RPMI8226 (cell line): Measurements from ENCODE around the gene OLIG2.

Experiments used
- DNase-seq: peaks from one replicate; pipeline ENCODE4 v3.0.0-alpha.2; 2015

Gene OLIG2

DNA sequence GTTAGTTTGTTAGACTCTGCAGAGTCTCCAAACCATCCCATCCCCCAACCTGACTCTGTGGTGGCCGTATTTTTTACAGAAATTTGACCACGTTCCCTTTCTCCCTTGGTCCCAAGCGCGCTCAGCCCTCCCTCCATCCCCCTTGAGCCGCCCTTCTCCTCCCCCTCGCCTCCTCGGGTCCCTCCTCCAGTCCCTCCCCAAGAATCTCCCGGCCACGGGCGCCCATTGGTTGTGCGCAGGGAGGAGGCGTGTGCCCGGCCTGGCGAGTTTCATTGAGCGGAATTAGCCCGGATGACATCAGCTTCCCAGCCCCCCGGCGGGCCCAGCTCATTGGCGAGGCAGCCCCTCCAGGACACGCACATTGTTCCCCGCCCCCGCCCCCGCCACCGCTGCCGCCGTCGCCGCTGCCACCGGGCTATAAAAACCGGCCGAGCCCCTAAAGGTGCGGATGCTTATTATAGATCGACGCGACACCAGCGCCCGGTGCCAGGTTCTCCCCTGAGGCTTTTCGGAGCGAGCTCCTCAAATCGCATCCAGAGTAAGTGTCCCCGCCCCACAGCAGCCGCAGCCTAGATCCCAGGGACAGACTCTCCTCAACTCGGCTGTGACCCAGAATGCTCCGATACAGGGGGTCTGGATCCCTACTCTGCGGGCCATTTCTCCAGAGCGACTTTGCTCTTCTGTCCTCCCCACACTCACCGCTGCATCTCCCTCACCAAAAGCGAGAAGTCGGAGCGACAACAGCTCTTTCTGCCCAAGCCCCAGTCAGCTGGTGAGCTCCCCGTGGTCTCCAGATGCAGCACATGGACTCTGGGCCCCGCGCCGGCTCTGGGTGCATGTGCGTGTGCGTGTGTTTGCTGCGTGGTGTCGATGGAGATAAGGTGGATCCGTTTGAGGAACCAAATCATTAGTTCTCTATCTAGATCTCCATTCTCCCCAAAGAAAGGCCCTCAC is at the start of gene OLIG2:
Gene OLIG2, plus strand, starts transcription at position 447 of the 954 bp plus-strand sequence. CDS start 928 bp downstream, outside the sequence.
- peak; percentile 45 for DNase-seq

DNA sequence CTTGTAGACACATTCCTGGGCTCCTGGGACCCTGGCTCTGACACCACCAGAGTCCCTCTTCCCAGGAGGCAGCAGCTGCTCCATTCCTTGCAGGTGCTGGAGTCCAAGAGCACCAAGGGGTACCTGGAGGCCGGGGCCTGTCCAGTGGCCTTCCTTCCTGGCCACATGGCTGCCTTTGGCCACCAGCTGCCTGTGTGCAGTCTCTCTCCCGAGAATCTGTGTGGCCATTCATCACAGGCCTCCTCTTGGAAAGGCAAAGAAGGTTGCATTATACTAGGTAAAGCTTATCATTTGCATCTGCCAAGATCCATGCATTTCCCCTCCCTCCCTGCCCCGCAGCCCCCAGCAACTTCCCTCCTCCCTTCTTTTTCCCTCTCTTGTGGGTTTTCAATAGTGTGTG is 48.9 kb upstream of the OLIG2 start:
- no peak for DNase-seq

DNA sequence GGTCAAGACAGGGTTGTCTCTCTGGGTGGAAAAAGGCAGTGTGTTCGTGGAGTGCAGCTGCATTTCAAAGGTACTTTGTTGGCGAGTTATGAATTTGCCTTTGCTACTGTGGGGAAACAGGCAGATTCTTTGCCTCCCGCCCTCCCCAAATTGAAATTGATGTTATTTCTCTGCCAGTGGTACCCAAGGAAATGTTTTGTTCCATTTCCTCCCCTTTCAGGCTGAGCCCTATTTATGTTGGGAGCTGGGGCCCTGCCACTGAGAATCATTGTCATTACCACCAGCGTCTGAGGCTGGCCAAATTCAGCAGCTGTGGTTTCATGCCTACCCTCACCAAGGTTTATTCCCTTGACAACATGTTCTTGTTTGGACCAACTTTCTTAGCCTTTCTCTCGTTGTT is 48.5 kb upstream of the OLIG2 start:
- no peak for DNase-seq

DNA sequence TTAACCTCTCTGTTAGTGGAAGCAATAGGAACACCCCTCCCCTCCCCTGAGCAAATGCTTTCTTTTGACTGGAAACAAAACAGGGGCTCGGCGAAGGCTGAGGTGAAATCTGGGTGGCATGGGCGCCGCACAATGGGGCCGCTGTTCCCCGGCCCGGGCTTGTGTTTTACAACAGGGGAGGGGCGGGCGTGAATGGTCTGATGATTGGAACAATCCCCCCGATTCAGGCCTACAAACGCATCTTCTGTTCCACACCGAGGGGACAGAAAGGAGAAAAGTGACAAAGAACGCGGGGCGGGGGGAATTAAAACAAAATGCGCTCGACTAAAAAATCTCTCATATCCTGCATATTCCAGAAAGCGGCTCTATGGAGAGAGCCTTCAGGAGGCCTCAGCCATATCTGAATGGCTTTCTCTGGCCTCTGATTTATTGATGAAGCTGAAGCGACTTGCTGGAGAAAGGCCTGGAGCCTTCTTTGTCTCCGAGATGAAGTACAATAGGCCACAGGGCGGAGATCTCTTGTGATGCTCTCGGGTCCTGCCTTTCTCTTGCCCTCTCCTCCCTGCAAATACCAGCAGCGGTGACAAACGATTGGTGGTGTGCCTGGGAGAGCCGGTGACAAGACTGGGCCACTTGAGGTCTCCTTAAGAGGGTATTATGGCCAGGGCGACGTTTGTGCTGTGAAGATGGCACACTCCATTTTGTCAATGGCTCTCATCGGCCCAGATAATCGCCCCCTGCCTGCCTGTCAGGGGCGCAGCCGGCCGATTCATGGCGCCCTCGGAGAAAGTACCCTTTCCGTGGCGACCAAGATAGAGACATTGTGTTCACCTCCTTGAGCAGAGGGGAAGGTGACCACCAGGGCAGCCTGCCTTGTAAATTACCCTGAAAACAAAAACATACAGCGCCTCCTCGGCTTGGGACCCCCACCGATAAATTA is 47.1 kb upstream of the OLIG2 start:
- no peak for DNase-seq

DNA sequence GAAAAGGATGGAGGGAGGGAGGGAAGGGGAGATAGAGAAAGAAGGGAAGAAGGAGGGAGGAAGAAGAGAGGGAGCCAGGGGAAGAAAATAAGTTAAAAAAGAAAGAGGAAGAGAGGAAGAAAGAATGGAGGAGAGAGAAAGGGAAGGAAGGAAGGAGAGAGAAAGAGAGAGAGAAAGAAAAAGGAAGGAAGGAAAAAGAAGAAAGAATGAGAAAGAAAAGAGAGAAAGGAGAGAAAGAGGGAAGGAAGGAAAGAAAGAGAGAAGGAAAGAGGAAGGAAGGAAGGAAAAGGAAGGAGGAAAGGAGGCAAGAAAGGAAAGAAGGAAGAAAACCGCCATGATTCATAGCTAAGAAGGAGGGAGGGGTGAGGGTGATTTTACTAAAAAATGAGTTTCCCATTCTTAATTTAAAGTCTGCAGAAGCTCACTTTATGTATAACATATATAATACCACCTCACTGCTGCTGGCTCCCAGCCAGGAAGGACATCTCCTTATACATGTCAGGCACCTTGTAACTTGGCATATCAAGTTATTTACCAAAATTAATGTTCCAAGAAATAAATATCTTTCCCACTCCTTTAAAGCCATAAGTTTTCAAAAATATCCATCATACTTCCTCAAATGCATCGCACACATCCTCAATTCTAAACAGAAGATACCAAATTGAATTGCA is 46.0 kb upstream of the OLIG2 start:
- no peak for DNase-seq

DNA sequence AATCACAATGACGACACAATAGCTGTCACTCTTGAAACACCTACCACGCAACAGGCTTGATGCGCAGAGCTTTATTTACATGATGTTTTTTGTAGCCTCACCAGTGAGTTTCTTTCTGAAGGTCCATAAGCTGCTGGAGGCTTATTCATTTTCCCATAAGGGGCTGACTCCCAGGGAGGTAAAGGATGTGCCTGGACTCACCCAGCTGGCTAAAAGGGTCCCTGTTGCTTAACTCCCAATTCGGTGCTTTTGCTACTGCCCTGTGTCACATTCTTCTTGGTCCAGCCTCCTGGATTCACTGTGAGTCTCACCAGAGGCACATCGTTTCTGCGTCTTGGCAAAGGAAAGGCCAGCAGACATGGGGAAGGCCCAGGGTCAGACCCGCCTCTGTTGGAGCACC is 44.6 kb upstream of the OLIG2 start:
- DNase-seq, result no peak

DNA sequence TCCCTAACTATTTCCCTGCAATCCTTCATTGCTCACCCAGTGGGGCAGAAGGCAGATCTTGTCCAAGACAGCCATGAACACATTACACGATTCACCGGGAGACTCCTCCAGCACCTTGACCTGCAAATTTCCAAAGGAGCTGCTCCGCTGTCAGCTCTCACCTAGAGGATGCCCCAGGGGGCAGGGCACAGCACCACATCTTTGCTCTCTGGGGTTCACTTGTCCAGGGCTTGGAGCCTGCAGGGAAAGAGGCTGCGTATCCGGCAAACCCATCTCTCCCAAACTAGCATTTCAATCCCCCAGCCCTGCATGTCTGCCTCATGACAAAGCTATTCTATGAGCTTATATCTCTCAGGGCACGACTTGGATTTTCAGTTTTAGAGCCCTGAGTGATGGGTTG is 35.1 kb upstream of the OLIG2 start:
- DNase-seq, result no peak

DNA sequence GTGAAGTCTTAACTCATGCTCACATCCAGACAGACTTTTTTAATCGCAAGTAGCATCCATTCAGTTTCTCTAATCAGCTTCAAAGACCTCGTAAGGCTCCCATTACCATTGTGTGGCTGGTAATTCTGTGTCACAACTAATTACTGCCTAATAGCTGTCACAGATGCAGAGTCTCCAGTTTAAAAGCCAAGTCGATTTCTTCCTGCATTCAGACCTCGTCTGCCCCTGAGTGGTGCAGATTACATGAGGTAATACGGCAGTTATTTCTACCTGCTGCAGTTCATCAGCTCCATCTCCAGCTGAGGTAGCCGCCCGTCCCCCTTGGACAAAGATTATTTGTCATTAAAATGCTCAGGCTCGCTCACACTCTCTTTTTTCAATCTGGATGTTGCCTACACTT is 34.4 kb upstream of the OLIG2 start:
- DNase-seq, result no peak

DNA sequence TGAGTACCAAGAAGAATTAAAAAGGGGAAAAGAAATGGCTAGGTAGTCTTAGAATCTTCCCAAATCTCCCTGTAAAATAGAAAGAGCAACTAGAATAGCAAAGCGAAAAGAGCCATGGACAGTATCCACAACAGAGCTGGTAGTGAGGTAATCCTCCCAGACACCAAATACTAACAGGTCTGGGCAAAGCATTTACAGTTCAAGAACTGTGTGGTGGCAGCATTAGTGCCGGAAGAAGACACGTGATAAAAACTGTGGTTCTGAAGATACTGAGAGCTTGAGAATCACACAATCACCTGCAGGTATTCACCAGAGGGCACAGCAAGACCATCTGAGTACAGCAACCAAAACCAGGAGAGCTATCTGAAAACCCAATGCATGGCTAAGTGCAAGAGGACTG is 31.8 kb upstream of the OLIG2 start:
- no peak for DNase-seq

DNA sequence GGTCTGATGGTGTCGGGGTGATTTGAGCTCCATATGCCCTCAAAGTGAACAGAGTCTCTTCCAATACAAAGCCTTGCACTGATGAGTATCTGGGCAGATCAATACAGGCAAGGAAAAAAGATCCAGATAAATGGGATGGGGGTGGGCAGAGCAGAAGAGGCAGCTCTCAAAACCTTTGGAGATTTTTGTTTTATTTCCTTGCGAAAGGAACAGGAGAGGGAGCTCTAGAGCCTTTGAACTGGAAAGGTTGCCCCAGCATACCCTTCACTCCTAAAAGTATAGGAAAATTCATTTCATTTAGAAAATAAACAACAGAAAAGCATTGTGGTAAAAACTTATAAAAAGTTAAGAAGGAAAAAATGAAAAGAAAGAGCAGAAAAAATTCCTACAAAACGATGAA is 31.4 kb upstream of the OLIG2 start:
- peak; percentile 41 for DNase-seq

DNA sequence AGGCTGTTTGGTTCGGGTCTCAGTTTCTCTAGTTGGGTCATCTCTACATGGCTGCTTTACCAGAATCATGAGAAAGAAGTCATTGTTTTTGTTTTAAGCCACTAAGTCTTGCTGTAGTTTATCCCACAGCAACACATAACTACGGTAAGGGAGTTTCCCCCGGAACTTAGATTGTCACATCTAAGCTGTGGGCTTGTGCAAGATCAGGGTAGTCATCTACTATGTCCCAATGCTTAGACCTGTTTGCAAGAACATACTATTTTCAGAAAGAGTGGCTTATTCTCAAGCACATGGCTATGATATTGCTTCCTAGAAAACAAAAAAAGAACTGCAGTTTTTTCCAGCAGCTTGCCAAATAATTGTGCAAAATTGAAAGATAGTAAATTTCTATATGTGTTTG is 18.0 kb upstream of the OLIG2 start:
- DNase-seq, result no peak

DNA sequence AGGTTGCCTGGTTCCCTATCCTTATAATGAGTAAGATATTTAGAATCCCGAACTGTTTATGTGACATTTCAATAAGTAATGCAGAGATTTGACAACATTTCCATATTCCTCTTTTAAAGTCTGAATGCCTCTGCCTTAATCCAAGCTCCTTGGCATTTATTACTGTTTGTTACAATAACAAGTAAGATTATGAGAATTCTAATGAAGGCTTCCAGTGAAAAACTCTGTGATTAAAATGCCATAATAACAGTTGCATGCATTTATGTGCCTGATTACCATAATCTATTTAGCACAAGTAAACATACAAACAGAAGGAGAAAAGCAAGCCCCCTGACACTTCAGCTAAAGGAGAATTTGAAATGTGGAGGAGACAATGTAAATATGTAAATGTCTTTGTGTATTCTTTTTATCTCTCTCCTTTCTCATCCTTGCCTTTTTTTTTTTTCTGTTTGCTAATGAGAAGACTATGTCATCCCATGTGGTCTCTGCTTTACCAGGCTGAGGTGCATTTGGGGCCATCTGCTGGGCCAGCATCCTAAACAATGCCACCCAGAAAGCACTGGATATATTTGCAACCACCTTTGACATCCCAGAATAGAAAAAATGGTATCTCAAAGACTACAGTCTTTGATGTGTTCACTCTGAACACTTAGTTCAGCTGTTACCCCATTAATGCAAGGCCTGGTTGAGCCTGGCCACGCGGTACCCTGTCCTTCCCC is 17.2 kb upstream of the OLIG2 start:
- DNase-seq, result no peak

DNA sequence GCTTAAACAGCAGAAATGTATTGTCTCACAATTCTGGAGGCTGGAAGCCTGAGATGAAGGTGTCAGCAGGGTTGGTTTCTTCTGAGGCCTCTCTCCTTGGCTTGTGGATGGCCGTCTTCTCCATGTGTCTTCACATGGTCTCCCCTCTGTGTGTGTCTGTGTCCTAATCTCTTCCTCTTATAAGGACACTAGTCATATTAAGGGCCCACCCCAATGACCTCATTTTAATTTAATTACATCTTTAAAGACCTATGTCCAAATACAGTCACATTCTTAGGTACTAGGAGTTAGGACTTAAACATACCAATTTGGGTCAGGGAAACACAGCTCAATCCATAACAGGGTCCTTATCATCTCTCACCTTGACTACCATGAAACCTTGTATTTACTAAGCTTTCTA is 14.8 kb upstream of the OLIG2 start:
- no peak for DNase-seq

DNA sequence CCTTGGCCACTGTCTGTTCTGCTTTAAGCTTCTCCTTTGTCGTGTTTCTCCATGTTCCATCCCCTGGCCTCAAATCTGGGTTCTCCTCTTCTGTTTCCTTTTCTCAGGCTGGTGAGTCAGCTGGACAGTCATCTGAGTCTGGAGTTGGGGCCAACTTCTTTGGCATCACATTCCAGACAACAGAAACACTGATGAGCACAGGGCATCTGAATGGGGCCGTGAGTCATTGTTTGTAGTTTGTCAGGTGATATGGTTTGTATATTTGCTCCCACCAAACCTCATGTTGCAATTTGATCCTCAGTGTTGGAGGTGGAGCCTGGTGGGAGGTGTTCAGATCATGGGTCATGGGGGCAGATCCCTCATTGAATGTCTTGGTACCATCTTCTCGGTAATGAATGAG is 14.3 kb upstream of the OLIG2 start:
- no peak for DNase-seq

DNA sequence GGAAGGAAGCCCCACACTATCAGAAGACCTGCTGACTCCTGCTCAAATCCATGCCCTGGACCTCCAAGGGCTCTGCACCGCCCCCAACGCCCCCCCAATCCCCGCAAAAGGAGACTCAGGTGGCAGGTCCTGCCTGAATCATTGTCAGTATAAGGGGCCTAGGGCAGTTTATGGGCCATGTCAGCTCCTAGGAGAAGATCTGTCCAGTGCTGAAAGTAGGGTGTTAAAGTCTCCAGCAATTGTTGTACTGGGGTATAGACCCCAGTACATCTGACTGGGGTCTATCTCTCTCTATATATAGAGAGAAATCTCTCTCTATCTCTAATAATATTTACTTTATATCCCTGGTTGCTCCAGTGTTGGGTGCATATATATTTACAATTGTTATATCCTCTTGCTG is 12.1 kb upstream of the OLIG2 start:
- DNase-seq, result no peak

DNA sequence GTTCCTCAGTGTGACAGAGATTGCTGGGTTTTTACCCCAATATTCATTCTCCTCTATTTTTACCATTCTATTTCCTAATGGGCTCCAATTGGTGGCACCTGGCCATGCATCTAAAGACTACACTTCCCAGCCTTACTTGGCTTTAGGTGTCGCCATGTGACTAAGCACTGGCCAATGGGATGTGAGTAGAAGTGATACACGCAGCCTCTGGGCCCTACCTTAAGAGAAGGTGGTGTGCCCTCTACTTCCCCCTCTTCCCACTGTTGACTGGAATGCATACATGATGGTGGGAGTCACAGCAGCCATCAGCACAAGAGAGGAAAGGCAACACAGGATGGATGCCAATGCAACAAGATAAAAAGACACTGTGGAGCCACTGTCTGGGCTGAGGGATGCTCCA is 11.4 kb upstream of the OLIG2 start:
- no peak for DNase-seq

DNA sequence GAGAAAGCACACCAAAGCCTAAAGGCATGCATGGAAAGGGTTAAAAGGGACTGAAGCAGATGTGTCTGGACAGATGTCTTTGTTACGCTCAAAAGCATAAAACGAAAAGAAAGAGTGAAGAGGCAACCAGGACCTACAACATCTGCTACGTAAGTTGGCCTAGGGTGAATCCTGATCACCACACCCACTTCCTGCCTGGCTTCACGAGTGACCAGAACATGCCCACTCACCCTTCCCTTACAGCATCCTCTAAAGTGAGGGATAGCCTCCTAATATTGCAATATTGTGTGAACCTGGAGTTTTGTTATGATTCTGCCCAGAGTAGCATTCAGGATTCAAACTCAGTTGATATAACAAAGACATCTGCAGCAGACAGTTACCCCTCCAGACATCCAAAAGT is 10.6 kb upstream of the OLIG2 start:
- DNase-seq, result no peak

DNA sequence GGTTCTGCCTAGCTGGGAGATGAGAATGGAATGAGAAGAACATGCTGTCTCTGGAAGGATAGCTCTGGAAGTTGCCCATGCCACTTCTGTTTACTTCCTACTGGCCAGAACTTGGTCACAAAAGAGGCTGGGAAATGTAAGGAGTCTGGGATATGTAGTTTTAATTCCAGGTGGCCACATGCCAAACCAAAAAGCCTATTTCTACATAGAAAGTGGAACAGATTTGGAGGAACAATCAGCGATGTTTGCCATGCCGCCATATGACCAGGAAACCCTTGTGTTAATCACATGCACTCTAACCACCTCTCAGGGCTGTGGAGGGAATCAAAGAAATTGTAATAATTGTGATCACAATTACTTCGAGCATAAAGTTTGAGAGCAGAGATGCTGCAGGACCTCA is 10.0 kb upstream of the OLIG2 start:
- no peak for DNase-seq

DNA sequence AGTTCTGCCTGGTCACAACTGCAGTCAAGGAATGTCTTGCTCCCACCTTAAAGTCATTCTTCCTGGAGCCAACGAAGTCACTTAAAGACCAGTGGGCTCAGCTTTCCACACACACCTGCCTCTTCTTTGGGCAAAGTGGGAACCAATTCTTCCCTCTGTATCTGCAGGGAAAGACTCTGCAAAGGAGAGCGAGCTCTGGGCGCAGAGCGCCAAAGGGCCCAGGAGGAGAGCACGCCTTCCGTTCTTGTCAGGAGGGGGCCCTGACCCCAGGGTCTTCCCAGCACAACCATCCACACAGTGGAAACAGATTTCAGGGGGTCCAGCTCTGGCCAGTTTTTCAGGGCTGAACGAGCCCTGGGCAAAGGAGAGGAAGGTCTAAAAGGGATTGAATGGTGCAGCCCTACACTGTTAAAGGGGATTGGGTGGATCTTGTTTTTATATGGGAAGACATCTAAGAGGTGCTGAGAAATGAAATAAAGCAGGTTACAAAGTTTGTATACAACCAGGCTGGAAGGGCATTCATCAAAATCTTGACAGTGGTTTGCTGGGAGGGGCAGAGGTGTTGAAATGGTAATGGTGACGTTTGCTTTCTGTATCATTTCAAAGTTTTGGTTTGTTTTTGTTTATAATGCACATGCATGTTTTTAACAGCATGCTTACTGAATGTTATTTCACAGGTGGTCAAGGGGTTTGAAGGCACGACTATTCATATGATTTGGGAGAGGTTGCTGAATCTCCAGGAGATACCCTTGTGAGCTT is 6.8 kb upstream of the OLIG2 start:
- no peak for DNase-seq

DNA sequence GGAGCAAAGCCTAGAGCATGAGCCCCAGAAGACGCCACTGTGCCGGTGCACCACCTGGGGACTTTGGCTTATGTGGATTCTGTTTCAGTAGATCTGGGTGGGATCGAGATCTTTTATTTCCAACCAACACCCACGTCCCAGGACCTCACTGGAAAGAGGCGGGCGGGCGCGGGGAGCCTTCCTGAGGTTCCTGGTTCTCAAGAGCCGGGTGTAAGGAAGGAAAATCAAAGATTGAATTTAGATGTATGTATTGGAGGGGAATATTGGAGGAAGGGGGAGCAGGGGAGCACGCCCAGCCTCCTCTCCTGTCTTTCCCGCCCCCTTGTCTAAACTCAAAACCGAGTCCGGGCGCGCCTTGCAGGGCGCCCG is 6.2 kb upstream of the OLIG2 start:
- no peak for DNase-seq

DNA sequence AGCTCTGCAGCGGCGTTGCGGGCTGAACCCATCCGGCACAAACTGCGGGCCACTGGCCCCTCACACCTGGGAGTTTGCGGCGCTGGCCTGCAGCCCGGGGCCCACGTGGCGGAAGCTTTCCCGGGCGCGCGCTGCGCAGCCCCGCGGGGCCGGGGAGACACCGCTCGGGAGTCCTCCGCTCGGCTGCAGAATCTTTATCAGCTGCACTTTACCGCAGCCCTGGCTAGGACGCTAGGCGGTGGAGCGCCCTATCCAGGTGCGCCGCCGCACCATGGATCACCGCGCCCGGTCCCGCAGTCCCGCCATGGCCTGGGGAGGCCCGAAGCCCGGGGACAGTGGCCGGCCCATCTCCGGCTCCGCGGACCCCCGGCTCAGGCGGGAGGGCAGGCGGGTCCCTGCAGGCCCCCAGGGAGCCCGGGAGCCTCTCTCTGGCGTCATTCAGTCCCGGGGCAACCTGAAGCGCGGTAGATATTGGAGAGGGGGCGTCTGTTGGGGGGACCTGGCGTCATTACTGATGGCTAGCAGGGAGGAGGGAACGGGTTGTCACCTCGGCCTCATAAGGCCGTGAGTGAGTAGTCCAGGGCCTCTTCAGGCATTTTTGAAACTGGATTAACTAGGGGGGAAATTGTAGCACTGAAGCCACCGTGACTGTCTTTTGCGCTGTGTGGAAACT is 5.7 kb upstream of the OLIG2 start:
- peak; percentile 23 for DNase-seq
